ENCODE measurements around the gene RABGAP1L.

Gene RABGAP1L

DNA sequence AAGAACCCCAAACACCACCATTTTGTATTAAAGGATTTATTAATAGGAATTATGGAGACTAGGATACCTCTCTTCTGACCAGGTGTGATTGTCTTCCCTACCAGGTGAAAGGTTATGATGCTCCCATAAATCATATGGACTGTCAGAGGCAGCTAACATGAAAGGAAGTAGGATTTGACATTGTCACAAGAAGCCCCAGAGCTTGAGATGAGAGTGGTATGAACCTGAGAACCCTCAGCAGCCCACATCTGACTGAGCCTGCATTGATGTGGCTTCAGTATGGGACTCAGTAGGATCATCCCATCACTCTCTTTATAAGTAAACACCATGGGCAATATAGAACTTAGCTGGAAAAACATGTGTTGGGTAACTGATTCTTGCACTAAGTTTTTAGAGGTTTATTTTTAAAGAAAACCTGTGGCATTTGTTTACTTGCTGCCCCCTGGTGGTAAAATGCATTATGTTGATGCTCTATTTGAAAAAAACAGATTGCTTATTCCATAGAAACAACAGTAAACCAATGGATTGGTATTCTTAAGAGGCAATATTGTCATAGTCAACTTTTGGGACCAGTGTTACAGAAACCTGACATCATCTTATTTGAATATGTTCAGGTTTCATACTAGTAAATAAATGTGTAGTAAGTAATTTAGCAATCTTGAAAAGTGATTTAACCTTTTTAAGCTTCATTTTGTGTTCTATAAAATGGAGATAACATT is 823.8 kb downstream of the RABGAP1L start:
- peak in 1 of 2 experiments; percentile 21 for DNase-seq

DNA sequence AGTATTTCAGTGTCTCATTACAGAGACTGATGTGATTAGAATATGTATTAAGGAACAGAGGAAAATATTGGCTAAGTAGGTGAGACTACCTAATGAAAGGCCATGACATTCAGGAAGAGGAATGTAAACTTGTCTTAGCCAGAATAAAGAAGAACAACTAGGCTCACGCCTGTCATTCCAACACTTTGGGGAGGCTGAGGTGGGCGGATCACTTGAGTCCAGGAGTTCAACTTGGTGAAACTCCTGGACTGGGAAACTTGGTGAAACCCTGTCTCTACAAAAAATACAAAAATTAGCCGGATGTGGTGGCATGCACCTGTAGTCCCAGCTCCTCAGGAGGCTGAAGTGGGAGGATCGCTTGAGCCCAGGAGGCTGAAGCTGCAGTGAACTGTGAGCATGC is 825.6 kb downstream of the RABGAP1L start:
- DNase-seq = no peak

DNA sequence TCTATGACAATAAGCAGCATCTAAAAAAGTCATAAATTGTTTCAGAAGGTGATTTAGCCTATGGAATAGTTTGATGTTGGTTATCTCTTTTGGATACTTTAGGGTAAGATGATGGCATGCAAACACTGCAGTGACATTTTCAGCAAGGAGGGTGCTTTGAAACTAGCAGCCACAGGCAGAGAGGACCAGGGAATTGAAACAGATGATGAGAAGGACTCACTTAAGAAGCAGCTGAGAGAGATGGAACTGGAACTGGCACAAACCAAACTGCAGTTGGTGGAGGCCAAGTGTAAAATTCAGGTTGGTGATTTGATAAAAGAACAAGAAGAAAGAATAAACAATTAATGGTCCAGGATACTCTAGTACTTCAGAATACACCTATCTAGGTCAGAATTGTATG is 829.2 kb downstream of the RABGAP1L start:
- no peak for DNase-seq

DNA sequence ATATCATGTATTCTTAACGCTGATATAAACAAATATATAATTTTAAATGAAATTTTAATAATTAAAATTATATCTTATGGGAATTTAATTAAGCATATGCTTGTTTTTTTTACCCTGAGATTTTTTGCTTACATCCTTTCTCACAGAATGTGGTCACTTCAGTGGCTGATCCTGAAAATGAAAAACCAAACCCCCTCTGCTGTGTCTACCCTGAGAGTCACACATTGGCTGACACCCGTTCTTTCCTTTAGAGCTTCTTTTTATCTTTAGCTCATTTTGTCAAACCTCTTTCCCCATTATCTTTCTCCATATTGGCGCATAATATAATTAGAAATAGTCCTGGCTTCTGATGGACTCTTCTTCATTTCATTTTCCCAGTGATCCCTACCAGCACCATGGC is 829.7 kb downstream of the RABGAP1L start:
- DNase-seq = no peak

DNA sequence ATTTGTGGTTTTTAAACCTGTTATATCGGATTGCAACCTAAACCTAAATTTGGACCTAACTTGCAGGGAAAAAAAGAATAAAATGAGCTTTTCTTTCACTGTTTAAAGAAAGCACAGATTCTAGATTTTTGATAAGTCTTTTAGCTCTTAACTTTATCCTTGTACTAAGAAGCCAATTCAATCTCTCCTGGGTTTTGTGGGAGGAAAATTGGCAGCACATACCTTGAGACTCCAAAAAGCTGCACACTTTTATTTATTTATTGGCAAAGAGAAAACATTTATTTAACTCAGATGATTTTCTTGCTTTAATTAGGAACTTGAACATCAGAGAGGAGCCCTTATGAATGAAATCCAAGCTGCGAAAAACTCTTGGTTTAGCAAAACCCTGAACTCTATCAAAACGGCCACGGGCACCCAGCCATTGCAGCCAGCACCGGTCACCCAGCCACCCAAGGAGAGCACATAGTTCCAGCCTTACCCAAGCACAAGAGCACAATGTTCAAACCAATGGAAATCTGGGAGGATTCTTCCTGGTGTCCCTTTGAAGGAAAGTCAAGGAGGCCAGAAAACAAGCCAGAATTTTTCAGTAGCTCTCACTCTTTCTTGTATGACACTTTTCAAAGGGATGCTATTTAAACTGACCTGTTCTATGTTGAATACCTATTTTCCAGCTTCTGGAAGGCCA is 830.4 kb downstream of the RABGAP1L start:
- no peak for DNase-seq

DNA sequence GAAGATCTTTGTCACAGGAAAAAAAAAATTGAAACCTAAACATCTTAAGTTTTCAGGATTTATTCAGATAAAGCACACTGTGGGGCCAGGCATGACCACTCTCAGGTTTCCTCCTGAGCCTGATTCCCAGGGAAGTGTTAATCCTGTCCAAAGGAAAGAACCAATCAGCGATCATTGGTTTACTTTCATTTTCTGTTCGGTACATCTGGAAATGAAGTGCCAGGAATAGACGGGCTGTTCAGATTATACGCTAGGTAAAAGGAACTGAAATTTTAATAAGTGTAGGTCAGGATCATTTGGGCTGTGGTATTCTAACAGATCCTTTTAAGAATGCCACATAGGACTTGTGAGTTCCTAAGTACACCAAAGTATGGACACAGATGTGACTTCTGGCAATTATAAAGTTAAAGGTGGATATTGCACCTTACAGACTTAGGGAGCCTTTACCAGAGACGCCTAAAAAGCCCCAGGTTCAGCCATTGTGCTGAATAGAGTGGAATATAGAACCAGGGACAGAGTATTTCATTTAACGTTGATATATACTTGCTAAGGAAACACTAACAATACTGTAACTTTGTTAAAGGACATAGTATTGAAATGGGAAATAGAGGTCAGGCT is 831.2 kb downstream of the RABGAP1L start:
- DNase-seq = no peak

DNA sequence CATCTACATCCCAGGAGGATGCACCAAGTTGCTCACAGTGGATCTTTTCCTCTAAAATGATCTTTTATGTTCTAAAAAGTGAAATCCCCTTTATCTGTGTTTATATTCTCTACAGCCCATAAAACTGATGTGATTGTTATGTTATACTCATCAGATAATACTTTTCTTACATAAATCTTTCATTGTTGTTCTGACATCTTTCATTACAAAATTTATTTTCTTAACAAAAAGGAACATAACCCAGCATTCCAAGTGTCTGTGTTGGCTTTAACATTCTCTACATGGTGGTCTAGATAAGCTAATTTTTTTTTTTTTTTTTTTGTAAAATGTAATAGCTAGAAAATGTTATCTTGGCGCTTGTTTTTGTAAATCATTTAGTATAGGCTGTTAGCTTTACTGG is 832.2 kb downstream of the RABGAP1L start:
- no peak for DNase-seq

DNA sequence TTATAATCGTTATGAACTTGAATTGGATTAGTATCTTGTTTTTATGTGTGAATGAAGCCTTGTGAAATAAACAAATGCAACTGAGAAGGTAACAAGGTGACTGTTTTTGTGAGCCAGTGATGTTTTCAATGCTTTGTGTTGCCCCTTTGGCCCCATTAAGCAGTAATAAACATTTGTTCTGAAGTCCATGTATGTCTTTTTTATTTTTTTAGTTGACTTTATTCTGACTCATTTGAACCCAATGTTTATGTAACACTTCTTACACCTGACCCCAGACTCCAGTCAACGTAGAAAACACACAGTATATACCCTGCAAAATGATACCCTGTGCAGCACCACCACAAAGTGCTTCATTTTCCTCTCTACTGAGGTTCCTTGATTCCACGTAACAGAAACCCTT is 835.8 kb downstream of the RABGAP1L start:
- no peak for DNase-seq

DNA sequence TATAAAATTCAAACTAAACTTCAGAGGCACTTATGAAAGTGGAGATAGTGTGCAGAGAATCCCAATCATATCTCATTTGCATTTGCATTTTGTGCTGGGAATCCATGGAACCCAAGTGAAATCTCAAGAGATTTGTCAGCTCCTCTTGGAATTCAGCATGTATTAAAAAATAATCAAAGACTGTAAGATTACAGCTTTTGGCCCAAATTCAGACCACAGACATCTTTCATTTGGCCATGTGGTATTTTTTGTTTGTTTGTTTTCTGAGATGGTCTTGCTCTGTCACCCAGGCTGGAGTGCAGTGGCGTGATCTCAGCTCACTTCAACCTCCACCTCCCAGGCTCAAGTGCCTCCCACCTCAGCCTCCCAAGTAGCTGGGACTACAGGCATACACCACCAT is 836.6 kb downstream of the RABGAP1L start:
- DNase-seq = no peak

DNA sequence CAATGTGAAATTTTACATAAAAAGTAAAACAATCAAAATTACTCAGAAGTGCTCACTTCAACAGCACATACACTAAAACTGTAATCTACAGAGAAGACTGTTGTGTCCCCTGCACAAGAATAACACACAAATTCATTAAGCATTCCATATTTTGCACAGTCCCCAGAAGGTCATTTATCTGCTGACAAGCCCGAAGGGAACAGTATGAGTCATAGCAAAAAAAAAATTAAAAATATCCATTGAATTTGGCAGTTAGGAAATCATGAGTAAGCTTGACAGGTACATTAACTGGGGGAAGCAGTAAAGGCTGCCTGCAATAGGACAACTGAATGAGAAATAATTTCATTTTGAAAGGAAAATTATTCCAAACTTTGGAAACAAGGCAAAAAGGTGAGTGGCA is 837.2 kb downstream of the RABGAP1L start:
- no peak for DNase-seq

DNA sequence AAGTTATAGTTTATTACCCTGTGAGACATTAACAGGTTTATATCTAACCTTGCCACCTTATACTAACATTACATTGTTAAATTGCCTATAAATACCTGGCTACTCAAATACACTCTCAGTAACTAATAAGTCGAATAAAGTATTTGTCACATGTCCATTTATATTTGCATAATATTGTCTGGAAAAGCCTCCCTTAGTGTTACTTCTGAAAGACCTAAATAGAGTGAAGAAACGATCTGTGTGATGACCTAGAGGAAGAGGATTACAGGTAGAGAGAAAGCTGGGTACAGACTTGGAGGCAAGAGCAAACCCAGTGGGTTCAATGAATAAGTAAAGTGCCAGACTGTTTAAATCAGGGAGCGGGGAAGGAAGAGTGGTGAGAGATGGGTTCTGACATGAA is 837.7 kb downstream of the RABGAP1L start:
- DNase-seq = no peak

DNA sequence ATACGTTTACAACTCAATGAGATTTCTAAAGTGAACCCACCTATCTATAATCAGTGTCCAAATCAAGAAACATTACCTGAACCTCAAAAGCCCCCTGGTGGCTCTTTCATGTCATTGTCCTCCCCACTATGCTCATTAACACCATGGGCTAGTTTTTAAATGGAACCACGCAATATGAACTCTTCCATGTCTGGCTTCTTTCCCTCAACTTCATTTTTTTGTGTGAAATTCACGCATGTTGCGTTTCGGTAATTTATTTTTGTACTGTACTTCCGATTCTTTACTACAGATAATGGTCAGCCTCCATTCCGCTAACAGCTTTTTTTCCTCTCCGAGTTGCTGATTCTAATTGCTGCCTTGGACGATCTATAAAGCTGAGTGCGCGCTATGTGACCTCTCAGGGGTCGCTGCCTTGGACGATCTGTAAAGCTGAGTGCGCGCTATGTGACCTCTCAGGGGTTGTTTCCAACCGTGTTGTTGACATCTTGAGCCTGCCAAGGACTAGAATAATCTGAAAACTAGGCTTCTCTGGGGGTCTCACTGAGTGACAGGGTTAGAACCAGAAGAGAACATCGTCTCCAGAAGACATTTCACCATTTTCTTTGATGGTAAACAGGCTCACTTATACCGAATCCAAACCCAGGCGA is 839.4 kb downstream of the RABGAP1L start:
- DNase-seq = peak; percentile 82 to 87

DNA sequence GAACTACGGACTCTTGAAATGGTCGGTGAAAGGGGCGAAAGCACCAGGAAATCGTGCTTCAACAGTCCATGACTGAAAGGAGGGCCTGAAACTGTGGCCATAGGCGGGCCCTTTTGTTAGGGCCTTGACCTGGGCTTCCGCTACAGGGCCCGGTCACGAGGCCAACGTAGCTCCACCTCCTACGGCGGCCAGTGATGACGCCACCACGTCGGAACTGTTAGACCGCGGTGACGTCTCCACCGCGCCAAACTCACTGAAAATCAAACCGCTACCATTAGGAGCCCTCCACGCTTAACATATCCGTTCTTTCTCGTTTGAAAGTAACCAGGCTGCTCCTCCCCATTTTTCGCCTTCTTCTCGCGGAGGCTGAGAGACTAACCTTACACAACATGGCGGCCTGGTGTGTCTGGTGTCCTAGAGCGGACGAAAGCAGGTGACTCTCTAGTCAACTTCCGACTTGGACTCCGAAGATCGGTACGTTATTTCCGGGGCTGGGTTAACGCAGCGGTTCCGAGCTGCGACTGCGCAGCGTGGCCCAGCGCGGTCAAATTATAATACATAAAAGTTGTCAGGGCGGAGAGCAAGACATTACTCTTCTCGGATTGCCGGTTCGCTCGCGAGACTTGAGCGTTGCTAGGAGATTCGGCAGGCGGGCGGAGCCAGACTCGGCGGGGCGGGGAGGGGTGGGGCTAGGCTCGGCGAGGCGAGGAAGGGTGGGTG is 840.1 kb downstream of the RABGAP1L start:
- peak; percentile 98 to 100 for DNase-seq

DNA sequence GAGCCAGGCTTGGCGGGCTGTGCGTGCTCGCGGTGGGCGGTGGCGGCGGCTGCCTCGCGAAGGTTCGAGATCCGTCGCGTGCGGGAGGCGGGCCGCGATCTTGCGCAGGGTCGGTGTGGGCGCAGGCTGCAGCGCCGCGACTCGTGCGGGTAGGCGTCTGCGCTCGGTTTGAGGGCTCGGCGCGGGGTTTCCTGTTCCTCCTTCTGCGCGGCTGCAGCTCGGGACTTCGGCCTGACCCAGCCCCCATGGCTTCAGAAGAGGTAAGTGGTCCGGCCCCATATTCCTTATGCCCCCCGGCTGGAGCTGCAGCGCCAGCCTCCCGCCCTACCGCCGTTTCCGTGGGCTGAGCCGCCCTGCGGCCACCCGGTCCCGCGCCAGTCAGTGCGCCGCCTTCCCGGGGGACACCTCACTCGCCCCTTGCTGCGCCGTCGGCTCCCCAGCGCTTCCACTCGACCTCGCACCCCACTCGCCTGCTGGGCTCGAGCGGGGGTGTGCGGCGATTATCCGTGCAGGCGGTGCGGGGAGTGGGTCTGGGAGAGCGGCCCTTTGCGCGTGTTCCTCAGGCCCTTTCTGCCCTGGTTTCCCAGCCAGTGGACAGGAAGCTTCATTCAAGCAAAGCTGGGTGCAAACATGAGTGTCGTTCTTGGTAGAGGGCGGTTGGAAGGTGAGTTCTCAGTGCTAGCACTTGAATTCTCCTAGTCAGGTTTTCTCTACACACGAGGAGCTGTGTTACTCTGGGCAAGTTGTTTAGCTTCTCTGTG is 840.8 kb downstream of the RABGAP1L start, which contains the start of gene CACYBP:
TSS of gene CACYBP (plus strand) at position 12 of the 761 bp plus-strand sequence. CDS start at position 246, 234 bp downstream.
- no peak for DNase-seq

DNA sequence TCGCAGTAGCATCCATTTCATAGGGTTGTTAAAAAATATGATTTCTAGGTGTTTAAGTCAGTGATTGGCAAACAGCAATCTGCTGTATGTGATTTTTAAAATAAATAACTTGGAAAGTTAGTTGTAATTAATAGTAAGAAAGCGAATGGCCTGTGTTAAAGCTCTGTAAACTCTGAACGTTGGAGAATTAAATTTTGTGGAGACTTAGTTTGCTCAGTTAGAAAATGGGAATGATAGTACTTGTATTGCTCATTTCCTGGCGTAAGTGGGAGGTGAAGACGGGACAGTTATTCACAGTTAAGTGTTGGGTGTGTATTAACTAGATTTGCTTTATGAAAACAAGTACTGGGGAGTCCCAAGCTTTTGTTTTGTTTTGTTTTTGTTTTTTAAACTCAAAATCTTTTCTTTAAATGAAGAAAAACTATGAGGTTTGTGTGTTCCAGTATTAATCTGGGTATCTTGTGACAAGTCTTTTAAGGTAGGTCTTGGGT is 841.4 kb downstream of the RABGAP1L start:
- no peak for DNase-seq

DNA sequence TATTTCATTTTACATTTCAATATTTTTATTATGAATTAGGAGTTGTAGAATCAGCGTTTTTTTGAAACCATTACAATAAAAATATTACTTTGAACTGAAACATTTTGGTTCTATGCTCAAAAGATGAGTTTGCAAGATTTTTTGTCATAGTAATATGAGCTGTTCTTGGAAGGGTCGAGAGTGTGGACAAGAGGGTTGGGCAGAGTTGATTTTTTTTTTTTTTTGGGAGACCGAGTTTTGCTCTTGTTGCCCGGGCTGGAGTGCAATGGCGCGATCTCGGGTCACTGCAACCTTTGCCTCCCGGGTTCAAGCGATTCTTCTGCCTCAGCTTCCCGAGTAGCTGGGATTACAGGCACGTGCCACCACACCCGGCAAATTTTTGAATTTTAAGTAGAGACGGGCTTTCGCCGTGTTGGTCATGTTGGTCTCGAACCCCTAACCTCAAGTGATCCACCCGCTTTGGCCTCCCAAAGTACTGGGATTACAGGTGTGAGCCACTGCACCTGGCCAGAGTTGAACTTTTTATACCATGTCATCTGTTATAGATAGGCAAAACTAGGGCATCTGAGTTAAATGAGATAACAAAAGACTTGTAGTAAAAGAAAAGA is 843.7 kb downstream of the RABGAP1L start:
- no peak for DNase-seq

DNA sequence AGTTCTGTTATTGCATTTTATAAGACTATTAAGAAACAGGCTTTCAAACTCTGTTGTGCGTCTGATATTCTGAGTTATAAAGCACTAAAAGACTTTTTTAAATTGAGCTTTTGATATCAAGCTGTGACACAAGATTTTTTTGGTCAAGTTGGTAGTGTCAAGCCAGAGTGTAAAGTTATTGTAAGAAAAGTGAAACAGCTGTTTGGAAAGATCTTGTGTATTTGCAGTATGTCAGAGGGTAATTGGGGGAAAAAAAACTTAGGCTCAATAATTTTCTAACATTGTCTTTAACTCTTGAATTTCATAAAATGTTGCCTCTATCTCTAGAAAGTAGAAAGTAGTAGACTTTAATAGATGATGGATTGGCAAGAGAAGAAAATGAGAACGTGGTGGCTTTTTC is 844.2 kb downstream of the RABGAP1L start:
- DNase-seq = no peak

DNA sequence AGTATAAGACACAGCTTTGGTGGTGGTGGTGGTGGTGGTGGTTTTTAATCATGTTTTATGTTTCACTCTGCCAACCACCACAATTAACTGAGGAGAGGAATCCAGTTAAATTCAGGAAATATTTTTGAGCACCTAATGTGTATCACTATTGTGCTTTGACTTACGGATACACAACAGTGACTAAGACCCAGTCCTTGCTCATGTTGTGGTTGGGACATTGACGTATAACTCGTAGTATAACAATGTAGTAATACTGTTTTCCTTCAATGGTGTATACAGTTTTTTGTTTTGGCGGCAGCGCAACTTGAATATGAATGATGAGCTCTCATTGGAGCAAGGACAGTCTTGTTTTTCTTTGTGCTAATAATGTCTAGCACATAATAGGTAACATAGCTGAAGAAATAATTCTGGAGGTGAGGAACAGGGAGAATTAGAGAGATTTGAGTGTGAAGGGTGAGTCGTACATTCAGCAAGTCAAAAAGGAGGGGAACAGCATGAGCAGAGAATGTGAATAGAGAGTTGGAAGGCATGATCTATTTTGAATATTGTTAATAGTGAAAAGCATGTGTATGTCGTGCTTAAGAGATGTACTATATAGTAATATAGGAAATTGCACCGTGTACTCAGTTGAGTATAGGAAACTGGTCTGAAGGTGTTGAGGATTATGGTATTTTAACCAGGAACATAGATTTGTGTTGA is 845.9 kb downstream of the RABGAP1L start:
- no peak for DNase-seq

DNA sequence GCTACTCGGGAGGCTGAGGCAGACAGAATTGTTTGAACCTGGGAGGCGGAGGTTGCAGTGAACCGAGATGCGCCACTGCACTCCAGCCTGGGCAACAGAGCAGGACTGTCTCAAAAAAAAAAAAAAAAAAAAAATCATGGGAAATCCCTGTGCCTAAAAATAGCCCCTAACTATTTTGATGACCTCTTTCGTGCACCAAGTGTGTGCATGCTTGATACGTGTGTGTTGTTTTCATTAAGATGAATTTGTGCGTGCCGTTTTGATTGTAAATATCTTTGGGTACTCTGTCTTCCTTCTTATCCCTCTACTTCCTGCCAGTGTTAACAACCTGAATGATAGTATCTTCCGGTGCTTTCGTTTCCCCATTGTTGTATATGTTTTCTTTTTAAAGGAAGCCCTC is 850.2 kb downstream of the RABGAP1L start:
- no peak for DNase-seq

DNA sequence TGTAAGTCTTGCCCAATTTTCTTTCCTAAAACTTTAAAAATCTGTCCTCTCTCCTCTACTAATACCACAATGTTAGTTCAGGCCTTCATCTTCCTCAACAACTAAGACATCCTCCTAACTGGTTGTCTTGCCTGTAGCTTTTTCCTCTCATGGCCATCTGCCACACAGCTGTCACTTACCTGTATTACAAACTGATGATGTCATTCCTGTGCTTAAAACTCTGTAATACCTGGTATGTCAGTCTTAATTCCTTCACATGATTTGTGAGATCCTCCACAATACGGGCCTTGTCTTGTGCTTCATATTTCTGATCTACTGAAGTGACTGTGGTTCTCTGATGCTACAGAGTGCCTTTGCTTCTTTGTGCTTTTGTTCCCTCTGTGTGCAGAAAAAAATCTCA is 854.1 kb downstream of the RABGAP1L start:
- no peak for DNase-seq

DNA sequence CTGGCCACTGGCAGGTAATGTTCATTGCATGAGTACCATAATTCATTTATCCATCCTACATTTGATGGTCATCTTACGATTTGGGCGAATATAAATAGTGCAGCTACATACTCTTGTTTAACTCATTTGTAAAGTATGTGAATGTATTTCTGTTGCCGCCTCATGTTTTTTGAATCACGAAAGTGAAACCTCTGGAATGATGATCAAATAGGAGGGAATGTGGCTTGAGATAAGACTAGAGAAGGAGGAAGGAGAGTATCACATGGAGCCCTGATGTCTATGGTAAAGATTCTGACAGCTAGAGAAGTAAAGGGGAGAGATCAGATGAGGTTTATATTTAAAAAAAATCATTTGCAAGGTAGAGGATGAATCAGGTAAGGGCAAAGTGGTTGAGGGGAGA is 855.9 kb downstream of the RABGAP1L start:
- DNase-seq = no peak
